Measurements from ENCODE around the gene FLACC1.

The FLACC1 gene

GRCh38 chr2:201258666-201259615 is 98.2 kb downstream of the FLACC1 start:
- Histone ChIP-seq H3K9me3 (replicated peaks; ENCODE audit: insufficient read depth, low read length) (no peaks in the 10 kb centered on the region), H3K27ac (ENCODE audit: low read length) (peak overlapping the region; percentile 96), H3K27me3 (replicated peaks; ENCODE audit: insufficient read depth, low read length) (no peaks in the 10 kb centered on the region), H3K4me2 (ENCODE audit: low read depth, low read length) (peak overlapping the region; percentile 80), H3K4me1 (ENCODE audit: low read length) (peaks cover 36% of the 10 kb centered on the region), H3K9me2 (replicated peaks; ENCODE audit: insufficient read depth, low read length) (no peaks in the 10 kb centered on the region), H3K4me3 (ENCODE audit: low read length) (peak overlapping the region; percentile 81), H3F3A (ENCODE audit: insufficient read depth, low read length) (peaks cover 81% of the 10 kb centered on the region), H2AFZ (ENCODE audit: low read length) (no peak overlapping the region), H3K9ac (ENCODE audit: low read length) (peak overlapping the region; percentile 95), H3K36me3 (replicated peaks; ENCODE audit: insufficient read depth, low read length) (no peaks in the 10 kb centered on the region), H3K79me2 (ENCODE audit: low read length) (peaks cover 74% of the 10 kb centered on the region), H4K20me1 (ENCODE audit: insufficient read depth, low read length) (peaks cover 7% of the 10 kb centered on the region; the same call in 1 of the 2 replicates)
- TF ChIP-seq EZH2phosphoT487 (IDR thresholded peaks at IDR 0.05; ENCODE audit: low read length) (no peak), CTCF (IDR thresholded peaks at IDR 0.05; ENCODE audit: low read length) (no peak; the same call in 1 of the 2 replicates), EZH2 (optimal IDR thresholded peaks at IDR 0.05; ENCODE audit: low read depth, low read length) (no peak)
- DNase-seq, result no peak

- Histone ChIP-seq H3K9ac (ENCODE audit: low read length) (peak overlapping the region; percentile 95), H3F3A (ENCODE audit: insufficient read depth, low read length) (peaks cover 77% of the 10 kb centered on the region), H3K36me3 (replicated peaks; ENCODE audit: insufficient read depth, low read length) (no peaks in the 10 kb centered on the region), H3K9me3 (replicated peaks; ENCODE audit: insufficient read depth, low read length) (no peaks in the 10 kb centered on the region), H2AFZ (ENCODE audit: low read length) (no peak overlapping the region), H3K27me3 (replicated peaks; ENCODE audit: insufficient read depth, low read length) (no peaks in the 10 kb centered on the region), H3K79me2 (ENCODE audit: low read length) (peaks cover 72% of the 10 kb centered on the region), H3K9me2 (replicated peaks; ENCODE audit: insufficient read depth, low read length) (no peaks in the 10 kb centered on the region), H3K4me2 (ENCODE audit: low read depth, low read length) (peak overlapping the region; percentile 80), H4K20me1 (ENCODE audit: insufficient read depth, low read length) (no peaks in the 10 kb centered on the region), H3K4me3 (ENCODE audit: low read length) (peak overlapping the region; percentile 81), H3K4me1 (ENCODE audit: low read length) (peaks cover 35% of the 10 kb centered on the region), H3K27ac (ENCODE audit: low read length) (peak overlapping the region; percentile 96)
- TF ChIP-seq EZH2 (optimal IDR thresholded peaks at IDR 0.05; ENCODE audit: low read depth, low read length), result no peak
- DNase-seq, result peak; percentile 99
Observed at GRCh38 chr2:201257956-201258665, 99.0 kb downstream of the FLACC1 start.

GRCh38 chr2:201257381-201257955 is 99.7 kb downstream of the FLACC1 start:
- peak overlapping the region; percentile 80 for H3K4me2 ChIP-seq (ENCODE audit: low read depth, low read length)
- H2AFZ ChIP-seq (ENCODE audit: low read length), result no peak overlapping the region
- H4K20me1 ChIP-seq (ENCODE audit: insufficient read depth, low read length), result no peaks in the 10 kb centered on the region
- no peaks in the 10 kb centered on the region for H3K27me3 ChIP-seq (replicated peaks; ENCODE audit: insufficient read depth, low read length)
- DNase-seq, result peak; percentile 59
- TF ChIP-seq CTCF (IDR thresholded peaks at IDR 0.05; ENCODE audit: low read length) (0 out of 2 replicates have a peak, but pooled peaks have one; percentile 12), EZH2 (optimal IDR thresholded peaks at IDR 0.05; ENCODE audit: low read depth, low read length) (no peak)
- H3K9me2 ChIP-seq (replicated peaks; ENCODE audit: insufficient read depth, low read length), result no peaks in the 10 kb centered on the region
- peaks cover 41% of the 10 kb centered on the region for H3K4me1 ChIP-seq (ENCODE audit: low read length)
- H3K4me3 ChIP-seq (ENCODE audit: low read length), result peak overlapping the region; percentile 57
- peak overlapping the region; percentile 95 for H3K9ac ChIP-seq (ENCODE audit: low read length)
- H3K27ac ChIP-seq (ENCODE audit: low read length), result peak overlapping the region; percentile 96
- peaks cover 72% of the 10 kb centered on the region for H3K79me2 ChIP-seq (ENCODE audit: low read length)
- no peaks in the 10 kb centered on the region for H3K36me3 ChIP-seq (replicated peaks; ENCODE audit: insufficient read depth, low read length)
- H3F3A ChIP-seq (ENCODE audit: insufficient read depth, low read length), result peaks cover 74% of the 10 kb centered on the region
- no peaks in the 10 kb centered on the region for H3K9me3 ChIP-seq (replicated peaks; ENCODE audit: insufficient read depth, low read length)

Data from MM.1S (cell line).